ENCODE data around the gene PRDM16. TPM values are rescaled to one million over a fixed set of nuclear protein-coding genes. Genes with fewer than 3 reads are reported as not detected.
A peak's percentile ranks its signal among the peaks of the same experiment; 100 is the strongest.

PRDM16 gene
- total RNA-seq: 1.4 and 5.6 TPM in 2 replicates

- Histone ChIP-seq H3K4me3 (ENCODE audit: low read depth, low read length) (peak within 1 kb of the TSS; percentile 37), H3K36me3 (ENCODE audit: control insufficient read depth, insufficient read depth, low read length) (no peaks in the 10 kb centered on the region), H3K27me3 (ENCODE audit: control insufficient read depth, insufficient read depth, low read length) (peaks cover 91% of the 10 kb centered on the region)
- no peak for DNase-seq (ENCODE audit: low read depth)
- TF ChIP-seq CTCF (IDR thresholded peaks at IDR 0.05; ENCODE audit: insufficient read depth, low read length, poor library complexity, severe bottlenecking): no peak
These were observed at the start of gene PRDM16 for GRCh38 chr1:3068564-3069431. Gene PRDM16, plus strand, starts transcription at chr1:3069203. Its CDS starts 57 bp downstream, at chr1:3069260.

GRCh38 chr1:3019516-3020051 is 49.4 kb upstream of the PRDM16 start:
- Histone ChIP-seq H3K4me3 (ENCODE audit: low read depth, low read length) (no peak overlapping the region), H3K36me3 (ENCODE audit: control insufficient read depth, insufficient read depth, low read length) (no peaks in the 10 kb centered on the region), H3K27me3 (ENCODE audit: control insufficient read depth, insufficient read depth, low read length) (peaks cover 6% of the 10 kb centered on the region)
- DNase-seq (ENCODE audit: low read depth): no peak
- TF ChIP-seq CTCF (IDR thresholded peaks at IDR 0.05; ENCODE audit: insufficient read depth, low read length, poor library complexity, severe bottlenecking): no peak

GRCh38 chr1:3020263-3020909 is 48.6 kb upstream of the PRDM16 start:
- TF ChIP-seq CTCF (IDR thresholded peaks at IDR 0.05; ENCODE audit: insufficient read depth, low read length, poor library complexity, severe bottlenecking): no peak
- Histone ChIP-seq H3K27me3 (ENCODE audit: control insufficient read depth, insufficient read depth, low read length) (no peaks in the 10 kb centered on the region), H3K4me3 (ENCODE audit: low read depth, low read length) (no peak overlapping the region), H3K36me3 (ENCODE audit: control insufficient read depth, insufficient read depth, low read length) (no peaks in the 10 kb centered on the region)
- DNase-seq (ENCODE audit: low read depth): no peak

GRCh38 chr1:3021233-3021671 is 47.8 kb upstream of the PRDM16 start, which contains the start of gene ACTRT2:
Gene ACTRT2, plus strand, starts transcription at chr1:3021467. Its CDS starts 220 bp downstream, at chr1:3021687.
- DNase-seq (ENCODE audit: low read depth): no peak
- no peak for TF ChIP-seq CTCF (IDR thresholded peaks at IDR 0.05; ENCODE audit: insufficient read depth, low read length, poor library complexity, severe bottlenecking)
- Histone ChIP-seq H3K36me3 (ENCODE audit: control insufficient read depth, insufficient read depth, low read length) (no peaks in the 10 kb centered on the region), H3K27me3 (ENCODE audit: control insufficient read depth, insufficient read depth, low read length) (no peaks in the 10 kb centered on the region), H3K4me3 (ENCODE audit: low read depth, low read length) (no peak within 1 kb of the TSS)

GRCh38 chr1:3021801-3022401 is 47.1 kb upstream of the PRDM16 start:
- no peak for TF ChIP-seq CTCF (IDR thresholded peaks at IDR 0.05; ENCODE audit: insufficient read depth, low read length, poor library complexity, severe bottlenecking)
- Histone ChIP-seq H3K36me3 (ENCODE audit: control insufficient read depth, insufficient read depth, low read length) (no peaks in the 10 kb centered on the region), H3K4me3 (ENCODE audit: low read depth, low read length) (no peak overlapping the region), H3K27me3 (ENCODE audit: control insufficient read depth, insufficient read depth, low read length) (no peaks in the 10 kb centered on the region)
- DNase-seq (ENCODE audit: low read depth): no peak

Measured in kidney epithelial cell (primary cell).